HepG2 (cell line): ENCODE measurements around the gene INTS2. TPM values are rescaled to one million over a fixed set of nuclear protein-coding genes. Genes with fewer than 3 reads are reported as not detected.

Source experiments
- RFX5 ChIP-seq: IDR thresholded peaks from 2 replicates; pipeline ENCODE4 v1.6.1; 2011; ENCODE audit warnings: low read depth, low read length, improper control_type of control experiment
- STAT6 ChIP-seq: sonication (generic); formaldehyde crosslinking; IDR thresholded peaks from 2 replicates; pipeline ENCODE4 v1.4.0; 2020; ENCODE audit warnings: missing genetic modification reagents, mild to moderate bottlenecking, borderline replicate concordance
- TCF12 ChIP-seq, 2 experiments: fragments of 450-650 bp in 1 of 2; sonication (generic) in 1 of 2; formaldehyde crosslinking in 1 of 2; IDR thresholded peaks; 2 replicates each; pipeline versions ENCODE4 v1.6.1 to v1.8.0; 2017 to 2022; ENCODE audit warnings: antibody characterized with exemption in 1 of 2, mild to moderate bottlenecking in 1 of 2, missing genetic modification reagents in 1 of 2, moderate library complexity in 1 of 2
- ZKSCAN8 ChIP-seq: IDR thresholded peaks from 2 replicates; pipeline ENCODE4 v1.6.1; 2016; ENCODE audit warnings: borderline replicate concordance, missing genetic modification reagents, missing compliant biosample characterization
- ZNF407 ChIP-seq: sonication (generic); formaldehyde crosslinking; IDR thresholded peaks from one replicate; pipeline ENCODE4 v1.5.1; 2020; ENCODE audit warnings: mild to moderate bottlenecking, missing genetic modification reagents; ENCODE audit errors: not compliant biosample characterization
- ZNF7 ChIP-seq: IDR thresholded peaks from 2 replicates; pipeline ENCODE4 v1.6.1; 2016; ENCODE audit warnings: missing biosample characterization, missing genetic modification reagents
- polyA plus RNA-seq, 8 experiments: library from polyadenylated mRNA; depleted of rRNA in 3 of 8; stranded (reverse) in 7 of 8; unstranded in 1 of 8; fragments of >200 nt; fragmentation: Illumina TruSeq in 4 of 8; extraction: Trizol in 4 of 8; gene quantifications; 2 replicates each; pipeline versions ENCODE4 v1.2.1 to v1.2.3, GENCODE V29; 2011 to 2016; ENCODE audit warnings: low read depth in 4 of 8, missing spikeins in 1 of 8, mixed read lengths in 1 of 8; ENCODE audit not compliant: insufficient read depth in 1 of 8
- total RNA-seq, 5 experiments: library from RNA; depleted of rRNA; stranded (reverse); fragments of >200 nt; fragmentation: Illumina TruSeq; extraction: Trizol; gene quantifications; 2 replicates each; pipeline ENCODE4 v1.2.3, GENCODE V29; 2016; ENCODE audit warnings: low read depth in 1 of 5
- TF ChIP-seq, protein P1 (sequence below): sonication (generic); formaldehyde crosslinking; IDR thresholded peaks from 2 replicates; pipeline ENCODE4 v1.5.1; 2020; ENCODE audit warnings: mild to moderate bottlenecking, missing genetic modification reagents, moderate library complexity
- TF ChIP-seq, protein P2 (sequence below): sonication (generic); formaldehyde crosslinking; IDR thresholded peaks from 2 replicates; pipeline ENCODE4 v1.8.0; 2022; ENCODE audit warnings: missing genetic modification reagents, mild to moderate bottlenecking, inconsistent platforms, borderline replicate concordance

Gene INTS2
- total and polyA plus RNA-seq, 2 of the 13 experiments (the other 11 are each of a cell fraction or from before 2014, with no cell fraction given), result 20.5 to 30.2 TPM

DNA sequence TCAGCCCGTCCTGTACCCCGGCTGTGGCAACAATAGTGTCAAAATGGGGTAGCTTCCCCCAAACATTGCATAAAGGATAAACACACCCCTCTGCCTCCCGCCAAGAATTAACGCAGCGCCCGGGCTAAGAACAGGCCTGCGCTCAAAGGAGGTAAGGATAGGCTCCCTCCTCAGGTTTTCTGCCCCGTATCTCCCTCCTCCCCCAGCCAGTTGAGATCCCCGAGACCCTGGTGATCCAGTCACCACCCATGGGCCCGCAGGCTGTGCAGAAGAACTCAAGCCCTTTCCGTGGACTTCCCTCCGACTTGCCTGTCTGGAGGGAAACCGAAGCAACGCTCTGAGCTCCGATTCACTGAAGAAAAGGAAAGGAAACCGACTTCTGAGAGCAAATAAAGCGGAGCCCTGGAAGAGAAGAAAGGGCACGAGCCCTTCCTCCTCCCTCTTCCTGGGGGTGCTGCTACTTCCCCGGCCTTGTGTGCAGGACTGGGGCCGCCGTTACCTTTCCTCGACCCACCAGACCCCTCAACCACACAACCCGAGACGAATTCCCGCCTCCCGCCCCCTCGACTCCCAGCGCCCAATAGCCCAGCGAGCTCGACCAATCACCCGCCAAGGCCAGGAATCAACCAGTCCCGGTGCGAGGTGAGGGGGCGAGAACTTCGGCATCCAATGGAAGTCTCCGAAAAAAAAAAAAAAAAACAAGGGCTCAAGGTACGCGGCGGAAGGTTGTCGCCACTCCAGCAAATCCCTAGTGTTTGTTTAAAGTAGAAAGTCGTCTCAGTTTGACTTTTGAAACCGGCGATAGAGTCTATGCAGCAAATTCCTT, 64.6 kb downstream of the INTS2 start, which contains the start of gene BRIP1 (continued):
- TF ChIP-seq ZNF407 (CRISPR knock-in tag), result no peak
- no peak for TF ChIP-seq ZNF7 (CRISPR knock-in tag)
- peak; percentile 3; the same call in 1 of the 2 replicates for TF ChIP-seq ZKSCAN8 (CRISPR knock-in tag)
- no peak for TF ChIP-seq TCF12 (IDR thresholded peaks at IDR 0.05)
- no peak for TF ChIP-seq TCF12 (CRISPR knock-in tag; IDR thresholded peaks at IDR 0.05)
- TF ChIP-seq, protein P1, sequence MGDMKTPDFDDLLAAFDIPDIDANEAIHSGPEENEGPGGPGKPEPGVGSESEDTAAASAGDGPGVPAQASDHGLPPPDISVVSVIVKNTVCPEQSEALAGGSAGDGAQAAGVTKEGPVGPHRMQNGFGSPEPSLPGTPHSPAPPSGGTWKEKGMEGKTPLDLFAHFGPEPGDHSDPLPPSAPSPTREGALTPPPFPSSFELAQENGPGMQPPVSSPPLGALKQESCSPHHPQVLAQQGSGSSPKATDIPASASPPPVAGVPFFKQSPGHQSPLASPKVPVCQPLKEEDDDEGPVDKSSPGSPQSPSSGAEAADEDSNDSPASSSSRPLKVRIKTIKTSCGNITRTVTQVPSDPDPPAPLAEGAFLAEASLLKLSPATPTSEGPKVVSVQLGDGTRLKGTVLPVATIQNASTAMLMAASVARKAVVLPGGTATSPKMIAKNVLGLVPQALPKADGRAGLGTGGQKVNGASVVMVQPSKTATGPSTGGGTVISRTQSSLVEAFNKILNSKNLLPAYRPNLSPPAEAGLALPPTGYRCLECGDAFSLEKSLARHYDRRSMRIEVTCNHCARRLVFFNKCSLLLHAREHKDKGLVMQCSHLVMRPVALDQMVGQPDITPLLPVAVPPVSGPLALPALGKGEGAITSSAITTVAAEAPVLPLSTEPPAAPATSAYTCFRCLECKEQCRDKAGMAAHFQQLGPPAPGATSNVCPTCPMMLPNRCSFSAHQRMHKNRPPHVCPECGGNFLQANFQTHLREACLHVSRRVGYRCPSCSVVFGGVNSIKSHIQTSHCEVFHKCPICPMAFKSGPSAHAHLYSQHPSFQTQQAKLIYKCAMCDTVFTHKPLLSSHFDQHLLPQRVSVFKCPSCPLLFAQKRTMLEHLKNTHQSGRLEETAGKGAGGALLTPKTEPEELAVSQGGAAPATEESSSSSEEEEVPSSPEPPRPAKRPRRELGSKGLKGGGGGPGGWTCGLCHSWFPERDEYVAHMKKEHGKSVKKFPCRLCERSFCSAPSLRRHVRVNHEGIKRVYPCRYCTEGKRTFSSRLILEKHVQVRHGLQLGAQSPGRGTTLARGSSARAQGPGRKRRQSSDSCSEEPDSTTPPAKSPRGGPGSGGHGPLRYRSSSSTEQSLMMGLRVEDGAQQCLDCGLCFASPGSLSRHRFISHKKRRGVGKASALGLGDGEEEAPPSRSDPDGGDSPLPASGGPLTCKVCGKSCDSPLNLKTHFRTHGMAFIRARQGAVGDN (CRISPR knock-in tag), result peak; percentile 86
- TF ChIP-seq, protein P2, sequence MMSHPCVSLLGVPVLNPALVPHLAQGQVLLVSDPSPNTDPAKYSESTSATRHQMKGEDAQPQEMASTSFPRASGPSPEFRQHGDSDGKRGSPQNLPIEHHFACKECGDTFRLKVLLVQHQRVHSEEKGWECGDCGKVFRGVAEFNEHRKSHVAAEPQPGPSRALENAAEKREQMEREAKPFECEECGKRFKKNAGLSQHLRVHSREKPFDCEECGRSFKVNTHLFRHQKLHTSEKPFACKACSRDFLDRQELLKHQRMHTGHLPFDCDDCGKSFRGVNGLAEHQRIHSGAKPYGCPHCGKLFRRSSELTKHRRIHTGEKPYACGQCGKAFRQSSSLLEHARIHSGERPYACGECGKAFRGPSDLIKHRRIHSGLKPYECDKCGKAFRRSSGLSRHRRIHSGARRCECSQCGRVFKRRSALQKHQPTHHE (CRISPR knock-in tag), result no peak
- TF ChIP-seq RFX5, result peak; percentile 53
- TF ChIP-seq STAT6, result no peak
